ENCODE measurements around the gene EFNA3.

DNA sequence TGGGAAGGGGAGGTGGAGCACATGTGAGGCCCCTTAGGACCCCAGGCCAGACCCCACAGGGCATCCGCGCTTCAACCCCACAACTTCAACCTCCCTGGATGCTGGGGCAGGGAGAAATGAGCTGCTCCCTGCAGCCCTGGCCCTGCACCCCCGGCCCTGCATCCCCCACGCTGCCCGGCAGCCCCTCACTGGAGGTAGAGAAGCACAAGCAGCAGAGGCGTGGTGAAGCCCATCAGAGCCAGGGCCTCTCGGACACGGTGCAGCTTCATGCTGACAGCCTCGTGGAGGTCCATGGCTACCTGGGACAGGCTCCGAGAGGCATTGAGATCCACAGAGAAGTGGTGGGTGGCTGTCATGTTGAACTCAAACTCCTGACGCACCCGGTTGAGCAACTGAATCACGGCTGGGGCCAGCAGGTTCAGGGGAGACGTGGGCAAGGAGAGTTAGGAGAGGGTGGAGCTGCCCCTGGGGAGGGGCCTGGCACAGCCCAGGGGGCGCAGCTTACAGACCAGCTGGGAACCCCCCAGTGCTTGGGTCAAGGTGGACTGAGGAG lies 48.3 kb upstream of the EFNA3 start:
- TF ChIP-seq, protein P1, sequence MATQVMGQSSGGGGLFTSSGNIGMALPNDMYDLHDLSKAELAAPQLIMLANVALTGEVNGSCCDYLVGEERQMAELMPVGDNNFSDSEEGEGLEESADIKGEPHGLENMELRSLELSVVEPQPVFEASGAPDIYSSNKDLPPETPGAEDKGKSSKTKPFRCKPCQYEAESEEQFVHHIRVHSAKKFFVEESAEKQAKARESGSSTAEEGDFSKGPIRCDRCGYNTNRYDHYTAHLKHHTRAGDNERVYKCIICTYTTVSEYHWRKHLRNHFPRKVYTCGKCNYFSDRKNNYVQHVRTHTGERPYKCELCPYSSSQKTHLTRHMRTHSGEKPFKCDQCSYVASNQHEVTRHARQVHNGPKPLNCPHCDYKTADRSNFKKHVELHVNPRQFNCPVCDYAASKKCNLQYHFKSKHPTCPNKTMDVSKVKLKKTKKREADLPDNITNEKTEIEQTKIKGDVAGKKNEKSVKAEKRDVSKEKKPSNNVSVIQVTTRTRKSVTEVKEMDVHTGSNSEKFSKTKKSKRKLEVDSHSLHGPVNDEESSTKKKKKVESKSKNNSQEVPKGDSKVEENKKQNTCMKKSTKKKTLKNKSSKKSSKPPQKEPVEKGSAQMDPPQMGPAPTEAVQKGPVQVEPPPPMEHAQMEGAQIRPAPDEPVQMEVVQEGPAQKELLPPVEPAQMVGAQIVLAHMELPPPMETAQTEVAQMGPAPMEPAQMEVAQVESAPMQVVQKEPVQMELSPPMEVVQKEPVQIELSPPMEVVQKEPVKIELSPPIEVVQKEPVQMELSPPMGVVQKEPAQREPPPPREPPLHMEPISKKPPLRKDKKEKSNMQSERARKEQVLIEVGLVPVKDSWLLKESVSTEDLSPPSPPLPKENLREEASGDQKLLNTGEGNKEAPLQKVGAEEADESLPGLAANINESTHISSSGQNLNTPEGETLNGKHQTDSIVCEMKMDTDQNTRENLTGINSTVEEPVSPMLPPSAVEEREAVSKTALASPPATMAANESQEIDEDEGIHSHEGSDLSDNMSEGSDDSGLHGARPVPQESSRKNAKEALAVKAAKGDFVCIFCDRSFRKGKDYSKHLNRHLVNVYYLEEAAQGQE (IDR thresholded peaks at IDR 0.05; ENCODE audit: insufficient read depth in 1 of 2, low read depth in 2 of 2, low read length in 2 of 2): no peak
- TF ChIP-seq POLR2AphosphoS5 (IDR thresholded peaks at IDR 0.05; ENCODE audit: low read depth, low read length) (no peak), SIN3A (IDR thresholded peaks at IDR 0.05; ENCODE audit: borderline replicate concordance, insufficient read depth, low read length) (no peak)

All from PFSK-1 (cell line).